GM19468 (cell line): Measurements from ENCODE around the gene ALK.

Source experiments
- ATAC-seq: cut with Tn5 transposase; IDR thresholded peaks from one replicate; pipeline ENCODE4 v1.9.1; 2021; ENCODE audit warnings: mild to moderate bottlenecking, moderate library complexity, moderate number of reproducible peaks; ENCODE audit not compliant: unreplicated experiment; ENCODE audit errors: extremely low read depth

The ALK gene

DNA sequence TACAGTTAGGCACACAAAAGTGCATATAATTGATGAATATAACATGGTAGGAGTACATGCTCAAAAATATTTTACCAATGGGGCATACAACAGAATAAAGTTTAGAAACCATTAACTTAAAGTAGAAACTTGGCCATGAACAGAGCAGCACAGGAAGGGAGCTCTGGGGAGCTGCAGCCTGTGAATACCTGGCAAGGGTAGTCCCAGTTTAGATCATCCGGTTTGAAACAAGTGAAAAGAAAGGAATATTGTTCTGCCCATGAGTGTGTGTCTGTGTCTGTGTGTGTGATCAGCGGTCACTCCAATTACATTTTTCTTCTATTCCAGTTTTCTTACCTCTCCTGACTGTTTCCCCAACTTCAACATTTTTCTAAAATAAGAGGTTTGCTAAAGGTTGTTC is 233.0 kb downstream of the ALK start:
- no peak for ATAC-seq

DNA sequence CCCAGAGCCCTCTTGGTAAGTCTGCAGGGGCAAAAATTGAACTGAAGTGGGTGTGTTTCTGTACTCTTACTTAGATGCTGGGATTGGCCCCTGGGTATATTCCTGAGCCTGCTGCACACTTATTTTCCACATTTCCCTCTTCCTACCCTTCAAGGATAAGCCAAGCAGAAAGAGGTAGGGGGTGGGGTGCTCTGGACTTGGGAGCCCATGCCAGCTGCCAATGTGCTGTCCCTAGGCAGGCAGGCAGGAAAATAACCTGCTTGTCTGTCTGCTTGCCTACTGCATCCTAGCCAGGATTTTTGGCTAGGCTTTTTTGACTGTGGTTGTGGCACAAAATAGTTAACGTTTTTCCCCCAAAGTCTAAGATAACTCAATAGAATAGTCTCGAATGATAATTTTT is 234.3 kb downstream of the ALK start:
- ATAC-seq: no peak

DNA sequence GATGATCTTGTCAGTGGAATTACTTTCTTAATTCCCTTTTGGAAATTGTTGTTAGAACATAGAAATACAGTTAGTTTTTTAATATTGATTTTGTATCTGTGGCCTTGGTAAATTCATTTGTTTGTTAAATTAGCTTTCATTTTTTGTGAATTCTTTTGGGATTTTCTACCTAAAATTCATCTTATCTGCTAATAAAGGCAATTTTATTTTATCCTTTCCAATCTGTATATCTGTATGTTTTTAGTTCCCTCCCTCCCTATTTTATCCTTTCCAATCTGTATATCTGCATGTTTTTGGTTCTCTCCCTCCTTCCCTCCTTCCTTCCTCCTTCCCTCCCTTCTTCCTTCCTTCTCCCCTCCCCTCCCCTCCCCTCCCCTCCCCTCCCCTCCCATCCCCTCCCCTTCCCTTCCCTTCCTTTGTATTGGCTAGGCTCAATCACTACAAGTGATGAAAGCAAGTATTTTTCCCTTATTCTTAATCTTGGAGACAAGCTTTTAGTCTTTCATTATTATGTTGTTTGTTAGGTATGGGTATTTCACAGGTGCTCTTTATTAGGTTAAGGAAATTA is 244.4 kb downstream of the ALK start:
- ATAC-seq: no peak

DNA sequence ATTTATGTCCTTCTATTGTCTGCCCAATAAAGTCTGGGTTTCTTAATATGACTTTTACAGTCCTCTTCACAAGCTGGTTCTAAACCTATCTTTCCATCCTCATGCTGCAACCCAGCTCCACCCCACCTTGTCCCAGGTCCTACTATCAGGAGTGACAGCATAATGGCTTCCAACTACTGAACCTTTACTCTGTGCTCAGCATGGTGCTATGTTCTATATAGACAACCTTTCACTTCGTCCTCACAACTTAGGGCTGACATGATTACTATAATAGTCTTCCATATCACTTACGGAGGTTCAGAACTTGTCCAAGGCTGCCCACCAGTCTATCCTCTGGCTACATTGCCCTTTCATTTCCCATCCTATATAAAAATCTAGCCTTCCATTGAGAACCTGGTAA is 256.8 kb downstream of the ALK start:
- ATAC-seq: no peak

DNA sequence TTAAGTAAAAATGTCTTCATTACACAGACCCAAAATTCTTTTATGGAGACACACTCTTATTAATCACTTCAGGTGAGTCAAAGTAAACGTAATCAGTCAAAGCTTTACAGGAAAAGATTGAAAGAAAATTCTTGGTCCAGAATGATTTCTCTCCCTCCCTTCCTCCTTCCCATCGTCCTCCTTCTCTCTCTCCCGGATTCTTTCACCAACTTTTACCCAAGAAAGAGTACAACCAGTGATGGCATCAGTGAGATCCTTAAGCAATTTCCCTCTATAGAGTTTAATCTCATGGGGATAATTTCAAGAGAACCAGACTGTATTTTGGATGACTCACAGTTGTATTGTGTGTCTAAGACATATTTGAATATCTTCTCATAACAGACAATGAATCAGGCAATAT is 258.1 kb downstream of the ALK start:
- no peak for ATAC-seq

DNA sequence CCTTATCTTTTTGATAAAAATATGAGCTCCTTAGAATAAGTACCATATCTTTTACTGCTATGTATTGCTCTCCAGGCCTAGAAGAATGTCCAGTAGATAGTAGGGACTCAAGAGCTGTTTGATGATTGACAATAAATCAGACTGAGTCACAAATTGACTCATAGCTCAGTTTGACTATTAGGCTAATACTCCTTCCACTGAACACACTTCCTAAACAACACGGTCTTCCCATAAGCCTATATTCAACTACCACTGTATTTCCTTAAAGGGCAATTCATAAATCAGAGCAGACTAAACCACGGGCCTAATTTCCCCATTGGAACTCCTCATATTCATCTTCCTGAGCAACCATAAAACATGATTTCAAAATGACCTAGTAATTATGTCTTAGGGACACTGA is 258.5 kb downstream of the ALK start:
- ATAC-seq: no peak

DNA sequence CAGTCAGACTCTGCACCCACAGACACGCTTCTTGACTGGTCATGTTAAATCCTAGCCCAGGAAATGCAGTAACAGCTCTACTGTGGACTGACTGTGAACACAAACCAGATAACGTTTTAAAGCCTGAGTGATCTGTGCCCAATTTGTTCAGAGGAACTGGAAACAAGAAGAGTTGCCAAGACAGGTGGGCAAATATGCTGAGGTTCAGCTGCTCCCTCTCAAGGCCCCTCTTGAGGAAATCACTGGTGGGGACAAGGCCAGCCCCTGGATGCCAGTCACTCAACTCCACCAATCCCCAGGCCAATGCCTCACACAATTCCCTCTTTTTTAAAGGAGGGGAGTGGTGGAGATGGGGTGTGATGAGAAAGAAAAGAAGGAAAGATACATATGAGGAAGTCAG is 261.2 kb downstream of the ALK start:
- ATAC-seq: no peak

DNA sequence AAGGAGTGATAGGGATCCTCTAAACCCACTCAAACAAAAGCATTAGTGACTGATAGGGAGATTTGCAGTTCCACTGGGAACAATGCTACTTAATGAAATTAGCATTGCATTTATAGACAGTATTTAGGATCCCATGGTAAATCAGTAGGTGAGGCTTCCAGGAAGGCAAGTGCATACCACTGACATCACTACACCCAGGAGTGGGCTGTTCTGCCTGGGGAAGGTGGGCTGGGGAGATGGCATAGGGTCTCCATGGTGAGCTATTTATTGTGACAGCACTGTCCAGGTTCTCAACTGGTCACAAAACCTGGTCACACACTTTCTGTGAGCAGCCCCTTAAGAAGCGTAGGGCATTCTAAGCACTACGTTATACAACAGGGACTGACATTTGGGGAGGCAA is 262.2 kb downstream of the ALK start:
- ATAC-seq: no peak

DNA sequence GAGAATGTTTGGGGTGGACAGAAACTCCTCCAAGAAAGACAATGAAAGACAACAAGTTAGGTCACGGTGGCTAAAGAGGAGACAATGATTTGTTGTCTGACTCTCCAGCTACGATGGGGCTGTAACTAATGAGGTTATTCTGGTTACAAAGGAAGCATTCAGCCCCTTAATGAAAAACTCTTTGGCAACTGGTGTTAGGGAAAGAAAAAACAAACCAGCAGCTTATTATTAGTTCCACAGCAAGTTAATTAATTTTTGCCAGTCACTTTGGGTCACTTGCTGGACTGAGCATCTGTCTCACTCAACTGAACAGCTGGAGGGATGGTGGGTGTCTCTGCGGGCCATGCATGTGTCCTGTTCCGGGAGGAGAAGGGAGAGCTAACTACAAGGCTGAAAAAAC is 263.7 kb downstream of the ALK start:
- ATAC-seq: no peak

DNA sequence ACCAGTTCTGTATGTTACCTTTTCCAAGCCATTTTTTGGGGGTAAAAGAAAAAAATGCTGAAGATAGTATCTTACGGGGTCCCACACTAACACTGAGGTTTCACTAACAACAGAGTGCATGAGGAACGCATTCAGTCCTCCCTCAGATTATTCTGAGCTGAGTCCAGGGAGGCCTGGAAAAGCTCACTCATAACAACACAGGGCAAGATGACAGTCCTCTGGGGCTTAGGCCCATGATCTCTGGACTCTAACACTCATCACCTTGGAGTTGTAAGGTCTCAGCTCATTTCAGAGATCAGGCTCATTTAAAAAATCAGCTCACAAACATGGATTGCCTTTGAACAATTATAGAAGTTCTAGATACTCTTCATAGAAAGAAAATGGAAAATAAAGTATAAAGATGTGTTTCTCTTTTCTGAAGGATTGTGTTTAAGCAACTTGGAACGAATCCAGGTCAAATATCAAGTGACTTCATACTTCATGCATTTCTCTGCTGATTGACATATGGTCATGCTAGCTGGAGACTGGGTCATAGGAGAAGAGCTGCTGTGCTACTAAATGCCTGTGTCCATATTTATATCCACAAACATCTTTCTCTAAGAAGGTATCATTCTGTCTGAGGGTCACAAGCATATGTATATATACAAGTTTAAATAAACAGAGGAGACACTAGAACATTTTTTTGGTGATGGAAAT is 265.8 kb downstream of the ALK start:
- no peak for ATAC-seq

DNA sequence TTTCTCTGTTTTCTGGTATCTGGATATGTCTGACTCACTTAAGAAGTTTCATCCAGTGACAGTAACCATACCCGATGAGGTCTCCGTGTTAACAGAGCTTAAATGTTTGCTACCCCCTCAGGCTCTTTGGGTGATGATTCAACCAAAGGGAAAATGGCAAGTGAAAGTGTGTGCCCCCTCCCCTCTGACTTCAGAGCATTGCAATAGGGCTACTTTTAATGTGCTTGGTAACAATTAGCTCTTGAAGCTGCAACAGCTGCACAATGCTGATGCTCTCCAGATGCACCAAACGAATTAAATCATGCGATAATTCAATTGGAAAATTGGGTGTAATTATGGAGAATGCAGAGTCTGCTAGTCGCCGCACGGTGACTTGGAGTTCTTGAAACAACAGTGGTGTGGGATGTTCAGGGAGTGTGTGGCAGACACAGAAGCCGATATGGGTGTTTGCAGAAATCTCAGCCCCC is 270.7 kb downstream of the ALK start:
- no peak for ATAC-seq

DNA sequence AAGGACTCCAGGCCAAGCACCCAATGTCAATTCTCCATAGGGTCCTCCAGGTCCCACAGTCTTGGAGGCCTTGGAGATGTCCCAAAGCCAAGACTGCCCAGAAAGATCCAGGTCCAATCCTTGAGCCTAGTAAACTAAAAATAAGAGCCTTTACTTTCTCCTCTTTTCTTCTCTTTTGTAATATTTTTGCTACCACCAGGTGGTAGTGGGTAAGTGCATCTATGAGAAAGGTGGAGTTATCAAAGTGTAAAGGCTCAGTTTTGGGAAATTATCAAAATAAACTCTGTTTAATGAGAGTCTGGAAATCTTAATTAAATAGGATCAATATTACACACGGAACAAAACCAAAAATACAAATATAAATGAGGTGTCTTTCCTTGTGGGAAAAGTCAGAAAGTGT is 276.4 kb downstream of the ALK start:
- ATAC-seq: no peak

DNA sequence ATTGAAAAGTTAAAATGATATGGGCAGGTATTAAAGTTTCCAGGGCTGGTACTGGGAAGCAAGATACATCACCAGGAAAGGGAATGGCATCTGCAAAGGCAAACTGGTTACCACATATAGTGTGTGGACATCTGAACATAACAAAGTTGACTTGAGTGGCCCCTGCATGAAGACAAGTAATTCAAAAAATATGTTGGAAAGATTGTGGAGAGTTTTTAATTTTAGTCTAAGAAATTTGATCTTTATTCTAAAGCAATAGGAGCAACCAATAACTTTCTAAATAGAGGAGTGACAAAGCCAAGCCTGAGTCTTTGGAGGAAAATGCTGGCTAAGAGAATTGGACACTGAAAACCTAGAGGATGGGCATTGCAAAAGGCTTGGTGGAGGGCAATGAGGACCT is 278.2 kb downstream of the ALK start:
- no peak for ATAC-seq

DNA sequence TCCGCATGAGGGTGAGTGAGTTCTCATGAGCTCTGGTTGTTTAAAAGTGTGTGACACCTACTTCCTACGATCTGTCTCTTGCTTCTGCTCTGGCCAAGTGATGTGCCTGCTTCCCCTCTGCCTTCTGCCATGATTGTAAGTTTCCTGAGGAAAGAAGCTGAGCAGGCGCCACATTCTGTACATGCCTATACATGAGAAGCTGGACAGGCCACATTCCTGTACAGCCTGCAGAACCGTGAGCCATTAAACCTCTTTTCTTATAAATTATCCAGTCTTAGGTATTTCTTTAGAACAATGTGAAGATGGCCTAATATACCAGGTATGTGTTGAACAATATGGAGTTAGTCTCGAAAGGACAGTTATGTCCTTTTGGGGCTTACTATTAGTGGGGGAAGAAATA is 281.0 kb downstream of the ALK start:
- no peak for ATAC-seq

DNA sequence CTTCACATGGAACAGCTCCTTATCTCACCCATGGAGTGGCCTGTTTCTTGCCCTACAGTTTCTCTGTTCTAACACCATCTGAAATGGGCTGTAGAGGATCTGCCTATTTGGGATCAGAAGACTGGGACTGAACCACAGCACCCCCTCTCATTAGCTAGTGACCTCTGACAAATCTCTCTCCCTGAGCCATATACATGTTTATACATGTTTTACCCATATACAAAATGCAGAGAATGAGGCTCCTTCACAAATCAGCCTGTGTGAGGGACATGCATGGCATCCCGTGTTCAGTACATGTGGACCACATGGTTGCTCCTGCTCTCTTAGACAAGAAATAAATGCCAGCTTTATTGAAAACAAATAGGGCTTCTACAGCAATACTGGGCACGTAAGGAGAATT is 282.7 kb downstream of the ALK start:
- no peak for ATAC-seq

DNA sequence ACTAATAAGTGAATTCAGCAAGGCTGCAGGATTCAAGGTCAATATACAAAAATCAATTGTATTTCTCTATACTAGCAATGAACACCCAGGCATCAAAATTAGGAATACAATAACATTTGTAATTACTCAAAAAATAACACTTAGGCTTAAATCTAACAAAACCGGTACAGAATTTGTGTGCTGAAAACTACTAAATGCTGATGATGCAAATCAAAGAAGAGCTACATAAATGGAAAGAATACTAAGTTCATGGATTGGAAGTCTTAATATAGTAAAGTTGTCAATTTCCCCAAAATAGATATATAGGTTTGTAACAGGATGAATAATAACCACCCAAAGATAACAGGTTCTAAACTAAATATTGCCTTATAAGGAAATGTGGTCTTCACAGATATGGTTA is 286.5 kb downstream of the ALK start:
- ATAC-seq: no peak

DNA sequence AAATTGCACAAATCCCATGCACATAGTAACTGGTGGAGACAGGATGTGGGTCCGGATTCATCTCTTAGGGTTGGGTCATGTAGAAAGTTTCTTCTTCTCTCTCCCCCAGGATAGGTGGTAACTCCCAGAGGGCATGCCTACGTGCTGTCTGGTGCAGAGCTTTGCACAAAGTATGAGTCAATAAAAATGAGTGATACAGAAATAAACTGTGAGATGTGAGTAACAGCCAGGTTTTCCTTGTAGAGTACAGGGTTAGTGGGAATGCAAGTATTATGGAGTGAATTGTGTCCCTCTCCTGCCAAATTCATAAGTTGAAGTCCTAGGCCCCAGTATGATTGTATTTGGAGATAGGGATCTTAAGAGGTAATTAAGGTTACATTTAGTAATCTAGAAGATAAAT is 289.4 kb downstream of the ALK start:
- ATAC-seq: no peak

DNA sequence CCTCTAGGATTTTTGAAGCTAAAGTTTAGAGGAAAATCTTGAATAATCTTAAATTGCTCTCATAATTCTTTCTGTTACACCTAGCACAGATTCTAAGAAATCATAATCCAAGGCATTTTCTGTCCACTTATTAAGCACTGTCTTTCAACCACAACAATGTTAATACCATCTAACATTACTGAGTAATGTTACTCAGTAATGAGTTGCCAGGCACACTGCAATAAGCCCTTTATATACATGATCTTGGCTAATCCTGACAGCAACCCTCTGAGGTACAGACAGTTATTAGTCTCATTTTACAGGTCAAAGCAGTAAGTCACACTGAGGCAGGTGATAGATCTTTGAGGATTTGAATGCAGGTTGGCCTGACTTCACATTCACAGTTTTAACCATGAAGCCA is 291.9 kb downstream of the ALK start:
- no peak for ATAC-seq

DNA sequence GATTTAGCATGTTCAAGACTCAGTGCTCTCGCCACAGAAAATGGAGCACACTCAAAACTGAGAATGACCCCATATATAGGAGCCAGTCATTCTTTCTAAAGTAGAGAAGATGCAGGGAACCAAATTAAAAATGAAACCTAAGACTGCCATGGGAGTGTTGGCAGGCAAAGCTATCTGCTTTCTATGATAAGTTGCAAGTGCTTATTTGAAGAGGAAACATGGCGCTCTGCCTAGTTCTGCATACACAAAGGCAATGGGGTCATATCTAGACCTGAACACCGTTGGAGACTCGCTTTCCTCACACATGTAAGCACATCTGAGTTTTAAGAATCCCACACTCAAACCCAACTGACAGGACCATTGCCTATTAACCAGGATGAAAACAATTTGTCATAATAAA is 292.5 kb downstream of the ALK start:
- no peak for ATAC-seq

DNA sequence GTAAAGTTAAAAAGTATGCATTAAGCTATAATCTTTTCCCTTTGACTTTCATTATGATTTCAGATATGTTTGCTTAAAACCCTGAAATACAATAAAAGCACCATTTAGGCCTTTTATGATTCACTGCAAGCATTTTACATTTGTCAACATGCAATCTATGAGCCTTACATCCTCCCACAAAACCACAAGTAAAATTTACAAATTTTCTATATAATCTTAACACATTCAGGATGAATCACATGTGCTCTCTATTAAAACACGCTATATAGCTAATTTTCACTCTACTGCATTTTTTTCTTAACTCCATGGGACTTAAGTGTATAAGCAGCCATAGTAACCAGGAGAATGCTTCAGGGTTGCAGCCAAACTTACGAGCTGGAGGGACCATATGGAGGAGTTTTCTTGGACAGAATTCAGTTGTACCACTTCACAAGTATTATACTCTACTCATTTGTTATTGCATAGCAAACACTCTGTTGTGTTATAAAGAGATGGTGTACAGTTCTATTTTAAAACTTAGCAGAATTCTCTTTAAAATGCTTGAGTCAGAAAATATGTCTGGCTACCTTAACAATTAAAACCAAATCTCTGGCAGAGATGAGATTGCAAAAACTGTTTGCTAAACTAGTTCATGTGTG is 293.2 kb downstream of the ALK start:
- no peak for ATAC-seq

DNA sequence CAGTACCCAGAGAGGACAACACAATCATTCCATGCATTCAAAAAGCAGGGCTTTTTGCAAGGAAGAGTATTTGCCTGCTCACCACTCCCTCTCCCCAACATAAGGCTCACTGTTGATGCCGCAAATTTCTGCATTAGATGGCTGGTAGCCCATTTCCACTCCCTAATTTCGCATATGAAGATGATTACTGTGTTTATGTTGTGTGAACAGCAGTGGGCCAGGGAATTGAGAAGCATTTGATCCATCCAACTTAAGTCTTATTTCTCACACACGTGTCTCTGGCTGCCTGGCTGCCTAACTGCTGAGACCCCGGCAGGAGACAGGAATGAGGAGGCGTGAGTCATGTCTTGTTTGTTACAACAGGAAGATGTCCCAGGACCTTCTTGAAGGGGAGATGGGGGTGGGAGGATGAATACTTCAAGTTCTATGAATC is 294.1 kb downstream of the ALK start:
- ATAC-seq: no peak

DNA sequence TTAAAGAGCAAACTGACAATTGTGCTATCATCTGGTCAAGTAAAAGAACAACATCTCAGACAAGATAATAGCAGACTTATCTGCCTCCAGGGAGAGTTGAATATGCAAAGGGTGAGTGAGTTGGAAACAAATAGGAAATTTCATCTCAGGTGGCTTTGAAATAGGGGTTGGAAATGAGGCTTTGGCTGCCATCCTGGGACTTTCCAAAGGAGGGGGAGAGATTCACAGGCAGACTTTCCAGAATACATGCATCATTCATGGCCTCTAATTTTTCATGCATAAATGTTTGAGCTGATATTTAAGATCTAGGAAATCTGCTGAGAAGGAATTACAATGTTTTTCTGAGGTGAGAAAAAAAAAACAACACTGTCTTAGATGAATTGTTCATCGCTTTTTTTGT is 300.5 kb downstream of the ALK start:
- ATAC-seq: no peak
